ENCODE measurements around the gene DYNC1I1.

Gene DYNC1I1

GRCh38 chr7:96033009-96033598, 260.8 kb downstream of the DYNC1I1 start:
- DNase-seq: no peak

- peak; percentile 47 for DNase-seq
Measured at GRCh38 chr7:96034940-96035727, 262.8 kb downstream of the DYNC1I1 start.

- peak; percentile 41 for DNase-seq
Measured at GRCh38 chr7:96040250-96040772, 268.0 kb downstream of the DYNC1I1 start.

- no peak for DNase-seq
Measured at GRCh38 chr7:96041171-96041570, 268.8 kb downstream of the DYNC1I1 start.

- DNase-seq: no peak
Measured at GRCh38 chr7:96045181-96045580, 272.8 kb downstream of the DYNC1I1 start.

GRCh38 chr7:96045919-96046318, 273.6 kb downstream of the DYNC1I1 start:
- no peak for DNase-seq

GRCh38 chr7:96052289-96052688, 279.9 kb downstream of the DYNC1I1 start:
- no peak for DNase-seq

- DNase-seq: no peak
Measured at GRCh38 chr7:96052860-96053470, 280.6 kb downstream of the DYNC1I1 start.

- no peak for DNase-seq
Measured at GRCh38 chr7:96055717-96056116, 283.4 kb downstream of the DYNC1I1 start.

GRCh38 chr7:96059075-96059474, 286.7 kb downstream of the DYNC1I1 start:
- DNase-seq: peak; percentile 88

- no peak for DNase-seq
Measured at GRCh38 chr7:96061009-96061408, 288.7 kb downstream of the DYNC1I1 start.

- DNase-seq: no peak
Measured at GRCh38 chr7:96061844-96062243, 289.5 kb downstream of the DYNC1I1 start.

- DNase-seq: no peak
Measured at GRCh38 chr7:96067321-96067720, 295.0 kb downstream of the DYNC1I1 start.

- DNase-seq: no peak
Measured at GRCh38 chr7:96069401-96069800, 297.0 kb downstream of the DYNC1I1 start.

- DNase-seq: no peak
Measured at GRCh38 chr7:96074871-96075270, 302.5 kb downstream of the DYNC1I1 start.

- peak; percentile 21 for DNase-seq
Measured at GRCh38 chr7:96075510-96076349, 303.4 kb downstream of the DYNC1I1 start.

- no peak for DNase-seq
Measured at GRCh38 chr7:96076350-96076707, 304.0 kb downstream of the DYNC1I1 start.

- no peak for DNase-seq
Measured at GRCh38 chr7:96080027-96080426, 307.7 kb downstream of the DYNC1I1 start.

- no peak for DNase-seq
Measured at GRCh38 chr7:96084881-96085553, 312.7 kb downstream of the DYNC1I1 start.

- no peak for DNase-seq
Measured at GRCh38 chr7:96085953-96086352, 313.6 kb downstream of the DYNC1I1 start.

GRCh38 chr7:96088579-96088978, 316.2 kb downstream of the DYNC1I1 start:
- no peak for DNase-seq

GRCh38 chr7:96089511-96089910, 317.2 kb downstream of the DYNC1I1 start:
- DNase-seq: no peak
